GM19328 (cell line): ENCODE measurements around the gene OR13F1.
"Not testable (repeated sequence)": the region's sequence is repeated elsewhere in the genome, so short reads cannot be mapped to it uniquely, and the experiment has no call there.

Experiments used
- ATAC-seq: cut with Tn5 transposase; IDR thresholded peaks from one replicate; pipeline ENCODE4 v1.9.1; 2021; ENCODE audit warnings: mild to moderate bottlenecking, moderate library complexity; ENCODE audit not compliant: unreplicated experiment

The OR13F1 gene, protein sequence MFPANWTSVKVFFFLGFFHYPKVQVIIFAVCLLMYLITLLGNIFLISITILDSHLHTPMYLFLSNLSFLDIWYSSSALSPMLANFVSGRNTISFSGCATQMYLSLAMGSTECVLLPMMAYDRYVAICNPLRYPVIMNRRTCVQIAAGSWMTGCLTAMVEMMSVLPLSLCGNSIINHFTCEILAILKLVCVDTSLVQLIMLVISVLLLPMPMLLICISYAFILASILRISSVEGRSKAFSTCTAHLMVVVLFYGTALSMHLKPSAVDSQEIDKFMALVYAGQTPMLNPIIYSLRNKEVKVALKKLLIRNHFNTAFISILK

GRCh38 chr9:104503963-104504362 lies at the start of gene OR13F1:
OR13F1 (plus strand) TSS chr9:104504263; CDS start chr9:104504263, 0 bp downstream.
- no peak for ATAC-seq

DNA sequence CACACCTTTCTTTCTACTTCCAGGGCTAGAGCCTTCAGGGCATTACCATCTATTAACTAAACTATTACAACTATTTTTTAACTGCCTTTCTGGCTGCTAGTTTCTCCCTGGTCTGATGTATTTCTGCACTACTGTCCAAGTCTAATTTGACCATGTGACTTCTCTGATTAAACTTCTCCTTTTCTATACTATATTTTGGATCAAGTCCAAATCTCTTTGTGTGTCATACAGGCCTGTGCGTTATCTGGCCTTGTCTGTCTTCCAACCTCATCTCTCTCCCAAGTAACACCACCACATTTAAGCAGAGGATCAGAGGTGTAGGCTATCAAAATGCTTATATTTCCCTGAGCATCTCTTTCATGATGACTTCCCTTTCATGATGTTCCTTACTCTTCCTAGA lies 47.2 kb upstream of the OR13F1 start:
- ATAC-seq: no peak

DNA sequence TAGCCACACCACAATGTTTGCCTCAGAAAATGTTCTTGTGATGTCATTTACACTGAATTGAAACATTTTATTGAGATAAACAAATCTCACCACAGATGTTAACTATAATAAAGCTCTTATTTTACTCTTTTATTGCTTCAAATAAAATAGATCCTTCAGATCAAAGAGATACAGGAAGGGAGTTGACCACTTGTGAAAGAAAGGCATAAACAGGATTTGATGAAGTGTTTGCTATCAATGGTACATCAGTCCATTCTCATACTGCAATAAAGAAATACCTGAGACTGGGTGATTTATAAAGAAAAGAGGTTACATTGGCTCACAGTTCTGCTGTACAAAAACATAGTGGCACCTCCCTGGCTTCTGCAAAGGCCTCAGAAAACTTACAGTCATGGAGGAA lies 40.2 kb upstream of the OR13F1 start:
- no peak for ATAC-seq

DNA sequence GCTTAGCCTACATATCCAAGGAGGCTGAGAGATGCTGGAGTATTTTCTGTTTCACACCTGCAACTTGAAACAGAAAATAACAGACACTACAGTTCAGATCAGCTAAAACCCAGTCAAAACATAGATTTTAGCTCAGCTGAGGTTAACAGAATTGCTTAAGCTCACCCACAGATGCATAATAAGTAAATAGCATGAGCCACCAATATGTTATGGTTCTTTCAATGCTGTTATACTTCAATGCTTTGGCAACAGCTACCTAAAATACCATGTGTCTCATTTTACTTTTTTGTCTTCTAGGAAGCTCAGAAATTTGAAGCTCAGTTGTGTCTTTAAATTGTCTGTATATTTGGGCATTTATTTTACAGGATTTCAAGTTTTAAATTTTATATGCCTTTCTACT lies 35.8 kb upstream of the OR13F1 start:
- no peak for ATAC-seq

DNA sequence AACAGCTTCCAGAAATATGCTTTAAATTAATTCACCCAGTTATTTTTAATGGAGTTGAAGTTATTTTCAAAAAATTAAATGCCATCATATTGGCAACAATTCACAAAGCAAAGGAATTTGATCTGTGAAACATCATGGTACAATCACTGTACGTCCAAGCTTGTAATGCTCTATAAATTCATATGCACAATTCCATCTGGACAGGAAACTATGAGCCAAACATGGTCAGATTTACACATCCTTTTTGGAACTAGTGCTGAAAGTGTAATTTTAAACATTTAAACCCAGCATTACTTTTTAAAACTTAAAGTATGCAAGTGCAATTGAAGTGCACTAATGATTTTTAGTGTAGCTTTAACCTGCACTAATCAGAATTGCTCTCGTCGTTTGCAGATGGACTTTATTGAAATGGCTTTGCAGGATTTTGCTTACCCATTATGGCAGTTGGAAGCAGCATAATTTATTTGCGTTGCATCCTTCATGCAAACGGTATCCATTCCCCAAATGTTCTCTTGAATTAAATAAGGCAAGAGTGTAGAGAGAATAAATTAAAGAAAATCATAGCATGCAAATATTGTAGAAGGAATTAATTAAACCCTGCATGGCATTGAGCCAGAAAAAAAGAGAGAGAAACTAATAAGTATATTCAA lies 21.0 kb upstream of the OR13F1 start:
- ATAC-seq: no peak

GRCh38 chr9:104485014-104485413 lies 19.0 kb upstream of the OR13F1 start:
- ATAC-seq: no peak

DNA sequence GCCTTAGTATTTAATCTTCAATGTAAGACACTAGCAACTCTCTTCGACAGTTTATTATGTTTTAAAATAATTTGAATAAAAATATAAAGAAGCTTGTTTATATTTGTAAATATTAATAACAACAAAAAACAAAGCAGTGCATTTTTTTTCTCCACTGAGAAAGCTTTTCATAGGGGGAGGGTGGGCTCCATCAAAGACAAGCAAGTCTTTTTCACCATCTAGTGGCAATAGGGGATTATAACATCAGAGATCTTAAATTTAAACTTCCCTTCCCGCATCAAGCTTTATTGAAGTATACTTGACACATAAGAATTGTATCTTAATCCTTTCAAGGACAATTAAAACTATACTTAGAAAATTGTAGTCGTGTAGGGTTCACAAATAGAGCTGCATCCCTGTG lies 9.3 kb upstream of the OR13F1 start:
- ATAC-seq: no peak

GRCh38 chr9:104503440-104503839 lies 623 bp upstream of the OR13F1 start:
- no peak for ATAC-seq

DNA sequence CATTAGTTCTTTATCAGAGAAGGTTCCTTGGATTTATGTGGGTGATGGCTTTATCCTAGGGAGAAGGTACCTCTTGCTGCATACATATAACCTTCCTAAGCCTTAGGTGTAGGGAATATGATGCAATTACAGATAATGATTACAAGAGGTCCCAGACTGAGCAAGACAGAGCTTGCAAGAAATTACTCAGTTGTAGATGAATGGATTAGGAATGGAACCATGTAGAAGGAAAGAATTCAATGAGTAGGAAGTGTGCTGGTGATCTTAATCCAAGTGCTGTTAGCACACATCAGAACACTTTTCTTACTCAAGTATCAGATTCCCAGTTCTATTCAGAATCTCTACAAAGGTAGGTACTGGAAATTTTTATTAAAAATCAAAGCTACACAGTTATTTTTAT lies 2.5 kb downstream of the OR13F1 start:
- no peak for ATAC-seq

DNA sequence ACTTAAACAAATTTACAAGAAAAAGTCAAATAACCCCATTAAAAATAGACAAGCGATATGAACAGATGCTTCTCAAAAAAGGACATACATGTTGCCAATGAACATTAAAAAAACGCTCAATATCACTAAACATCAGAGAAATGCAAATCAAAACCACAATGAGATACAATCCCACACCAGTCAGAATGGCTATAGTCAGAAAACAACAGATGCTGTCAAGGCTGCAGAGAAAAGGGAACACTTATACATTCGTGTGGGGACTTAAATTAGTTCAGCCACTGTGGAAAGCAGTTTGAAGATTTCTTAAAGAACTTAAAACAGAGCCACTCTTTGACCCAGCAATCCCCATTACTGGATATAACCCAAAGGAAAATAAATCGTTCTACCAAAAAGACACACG lies 10.8 kb downstream of the OR13F1 start:
- no peak for ATAC-seq

- not testable (repeated sequence) for ATAC-seq
Observed at GRCh38 chr9:104520241-104520640, 16.2 kb downstream of the OR13F1 start.

DNA sequence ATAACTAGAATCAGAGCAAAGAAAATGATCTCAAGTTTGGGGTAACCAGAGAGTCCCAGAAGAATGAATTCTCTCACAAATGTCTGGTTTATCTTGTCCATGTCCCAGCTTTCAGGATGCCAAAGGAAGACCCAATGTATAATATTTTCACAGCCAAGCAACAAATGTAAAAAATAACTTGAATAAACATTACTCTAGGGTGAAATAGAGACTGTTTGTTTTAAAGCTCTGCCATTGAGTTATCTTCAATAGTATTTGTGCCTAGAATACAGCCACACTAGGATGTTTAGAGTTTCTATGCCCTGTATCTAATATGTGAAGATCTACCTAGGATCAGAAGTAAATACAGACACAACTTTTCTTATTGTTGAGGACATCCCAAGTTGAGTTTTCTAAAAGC lies 23.0 kb downstream of the OR13F1 start, which contains the start of gene OR13C4:
Gene OR13C4 (minus strand): TSS at position 101 of the 400 bp plus-strand sequence. CDS start 0 bp downstream, at position 101.
- ATAC-seq: no peak

GRCh38 chr9:104536756-104537155 lies 32.7 kb downstream of the OR13F1 start, which contains the start of gene OR13C3:
OR13C3 (minus strand) TSS chr9:104536856; CDS start chr9:104536723, 133 bp downstream.
- no peak for ATAC-seq

DNA sequence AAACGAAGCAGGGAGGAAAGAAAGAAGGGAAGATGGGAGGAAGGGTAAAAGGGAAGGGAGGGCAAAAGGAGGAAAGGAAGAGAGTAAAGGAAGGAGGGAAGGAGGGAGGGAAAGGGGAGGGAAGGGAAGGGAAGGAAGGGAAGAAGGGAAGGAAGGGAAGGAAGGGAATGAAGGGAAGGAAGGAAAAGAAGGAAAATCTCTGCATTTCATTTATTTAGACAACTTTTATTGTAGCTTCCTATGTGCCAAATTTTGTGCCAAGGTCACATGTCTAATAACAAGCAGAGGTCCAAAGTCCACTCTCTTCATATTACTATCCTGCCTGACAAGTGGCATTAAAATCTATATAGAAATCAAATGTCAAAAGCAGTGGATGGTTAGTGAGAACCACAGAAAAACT lies 35.2 kb downstream of the OR13F1 start:
- no peak for ATAC-seq

DNA sequence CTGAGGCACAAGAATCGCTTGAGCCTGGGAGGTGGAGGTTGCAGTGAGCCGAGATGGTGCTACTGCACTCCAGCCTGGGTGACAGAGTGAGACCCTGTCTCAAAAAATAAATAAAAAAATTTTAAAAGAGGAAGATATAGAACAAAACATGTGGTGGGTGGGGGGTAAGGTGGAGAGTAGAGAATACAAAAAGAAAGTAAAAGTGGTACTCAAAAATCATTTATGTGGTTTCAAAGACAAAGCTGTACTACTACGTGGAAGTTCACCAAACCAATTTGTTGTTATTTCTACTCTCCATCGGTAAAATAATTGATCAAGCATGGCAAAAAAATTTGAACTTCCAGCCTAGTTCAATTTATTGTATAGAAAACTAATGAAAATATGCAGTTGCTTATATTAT lies 40.6 kb downstream of the OR13F1 start:
- no peak for ATAC-seq

GRCh38 chr9:104553261-104553660 lies 49.2 kb downstream of the OR13F1 start:
- ATAC-seq: no peak
